HepG2 (cell line): ENCODE measurements around the gene PREX1. TPM values are rescaled to one million over a fixed set of nuclear protein-coding genes. Genes with fewer than 3 reads are reported as not detected.

ENCODE experiments used
- ATAC-seq: fragments of 200-7000 bp; cut with Tn5 transposase; 3 replicates; pipeline ENCODE4 v1.9.1; 2020; ENCODE audit warnings: mild to moderate bottlenecking, moderate library complexity
- BruUV-seq: library from RNA; stranded (reverse); fragments of 400-500 nt; replicated peaks from 2 replicates; lab custom pipeline; 2021; lab: Mats Ljungman, UMichigan
- CTCF ChIA-PET: fragments of 300-600 bp; formaldehyde crosslinking; extraction: SDS; loops from one replicate; lab custom pipeline; 2021; ENCODE audit warnings: low total read pairs, inconsistent platforms, low intra/inter-chr PET ratio; lab: Yijun Ruan, JAX
- POLR2A ChIA-PET: fragments of 350-600 bp; sonication (Branson Sonifier 250); formaldehyde crosslinking; loops from one replicate; lab custom pipeline; 2020; ENCODE audit warnings: antibody characterized with exemption, inconsistent platforms; lab: Yijun Ruan, JAX
- DNase-seq: peaks from one replicate; pipeline ENCODE4 v3.0.0-alpha.2; 2015; ENCODE audit warnings: low spot score
- FAIRE-seq: peaks from 3 replicates; lab custom pipeline; 2011; peaks lifted over from hg19 to GRCh38; lab: Jason Lieb, UNC
- H2AFZ ChIP-seq: one replicate; pipeline ENCODE4 v1.6.1; 2011; ENCODE audit warnings: low read length, inconsistent platforms
- H3K27ac ChIP-seq: fragments of 300-600 bp; 3 replicates; pipeline ENCODE4 v1.8.0; 2011; ENCODE audit warnings: mixed run types, mild to moderate bottlenecking, mixed read lengths, low read length, inconsistent platforms; ENCODE audit not compliant: insufficient read depth; ENCODE audit errors: extremely low read length
- H3K27me3 ChIP-seq, 2 experiments: fragments of 200-600 bp in 1 of 2; 2 replicates in 1 of 2; 3 replicates in 1 of 2; pipeline versions ENCODE4 v1.6.0 to v1.8.0; 2011; ENCODE audit warnings: low read length in 2 of 2, mild to moderate bottlenecking in 2 of 2, moderate library complexity in 2 of 2, inconsistent platforms in 1 of 2; ENCODE audit not compliant: insufficient read depth in 2 of 2, control insufficient read depth in 1 of 2
- H3K36me3 ChIP-seq, 2 experiments: fragments of 200-600 bp in 1 of 2; replicated peaks in 1 of 2; 2 replicates in 1 of 2; 3 replicates in 1 of 2; pipeline versions ENCODE4 v1.5.1 to v1.8.0; 2011; ENCODE audit warnings: low read length in 2 of 2, inconsistent platforms in 1 of 2; ENCODE audit not compliant: insufficient read depth in 2 of 2, control insufficient read depth in 1 of 2
- H3K4me1 ChIP-seq: 2 replicates; pipeline ENCODE4 v1.5.1; 2012; ENCODE audit warnings: low read length, inconsistent platforms; ENCODE audit not compliant: insufficient read depth
- H3K4me2 ChIP-seq: 2 replicates; pipeline ENCODE4 v1.6.0; 2011; ENCODE audit warnings: low read depth, low read length, inconsistent platforms
- H3K4me3 ChIP-seq, 3 experiments: fragments of 200-600 bp in 1 of 3; sonication (generic), shearing (Covaris generic) in 1 of 3; replicated peaks in 1 of 3; 2 replicates each; pipeline ENCODE4 v1.5.1; 2011 to 2016; ENCODE audit warnings: low read length in 3 of 3, inconsistent platforms in 2 of 3, low read depth in 2 of 3, mild to moderate bottlenecking in 2 of 3, control low read depth in 1 of 3, mixed read lengths in 1 of 3; ENCODE audit not compliant: insufficient read depth in 1 of 3
- H3K79me2 ChIP-seq: one replicate; pipeline ENCODE4 v1.6.1; 2011; ENCODE audit warnings: low read length, inconsistent platforms; ENCODE audit not compliant: insufficient read depth
- H3K9ac ChIP-seq: 2 replicates; pipeline ENCODE4 v1.6.0; 2011; ENCODE audit warnings: mild to moderate bottlenecking, low read depth, low read length, inconsistent platforms; ENCODE audit not compliant: insufficient read depth
- H3K9me3 ChIP-seq: 2 replicates; pipeline ENCODE4 v1.5.1; 2012; ENCODE audit warnings: mild to moderate bottlenecking, low read length
- H4K20me1 ChIP-seq: 2 replicates; pipeline ENCODE4 v1.6.0; 2011; ENCODE audit warnings: inconsistent platforms, mild to moderate bottlenecking, low read length, moderate library complexity; ENCODE audit not compliant: insufficient read depth
- CHD4 ChIP-seq: fragments of 200-600 bp; sonication (generic); IDR thresholded peaks from 2 replicates; pipeline ENCODE4 v1.7.0; 2017; ENCODE audit warnings: mild to moderate bottlenecking, low read length, borderline replicate concordance
- ERF ChIP-seq: IDR thresholded peaks from 2 replicates; pipeline ENCODE4 v1.6.1; 2018; ENCODE audit warnings: missing biosample characterization, missing genetic modification reagents
- MEF2D ChIP-seq: sonication (generic); formaldehyde crosslinking; IDR thresholded peaks from 2 replicates; pipeline ENCODE4 v1.5.1; 2020; ENCODE audit warnings: mild to moderate bottlenecking, missing genetic modification reagents
- NCOA2 ChIP-seq: sonication (generic); formaldehyde crosslinking; IDR thresholded peaks from 2 replicates; pipeline ENCODE4 v1.8.0; 2022; ENCODE audit warnings: inconsistent platforms
- PAWR ChIP-seq: sonication (generic); formaldehyde crosslinking; IDR thresholded peaks from 2 replicates; pipeline ENCODE4 v1.4.0; 2020; ENCODE audit warnings: missing genetic modification reagents, mild to moderate bottlenecking, borderline replicate concordance
- ZFP62 ChIP-seq: sonication (generic); formaldehyde crosslinking; IDR thresholded peaks from 2 replicates; pipeline ENCODE4 v1.4.0; 2020; ENCODE audit warnings: missing genetic modification reagents
- ZMYM3 ChIP-seq: sonication (generic); formaldehyde crosslinking; IDR thresholded peaks from 2 replicates; pipeline ENCODE4 v1.5.1; 2020; ENCODE audit warnings: mild to moderate bottlenecking, missing genetic modification reagents
- ZNF317 ChIP-seq: sonication (generic); formaldehyde crosslinking; IDR thresholded peaks from 2 replicates; pipeline ENCODE4 v1.5.0; 2020; ENCODE audit warnings: mild to moderate bottlenecking, missing genetic modification reagents
- ZNF629 ChIP-seq: sonication (generic); formaldehyde crosslinking; conservative IDR thresholded peaks from 2 replicates; pipeline ENCODE4 v1.5.0; 2020; ENCODE audit warnings: missing genetic modification reagents
- ZNF766 ChIP-seq: sonication (generic); formaldehyde crosslinking; IDR thresholded peaks from 2 replicates; pipeline ENCODE4 v1.5.0; 2020; ENCODE audit warnings: missing genetic modification reagents, borderline replicate concordance
- WGBS: methylation state at CpG from one replicate; pipeline ENCODE4 v1.1.6; 2017; ENCODE audit warnings: low lambda C conversion rate; 5-methylcytosine and 5-hydroxymethylcytosine counted together
- in situ Hi-C: cut with HindIII; loops from 2 replicates; pipeline ENCODE4 v1.10.0; 2017; ENCODE audit warnings: low pct_unique_long_range_greater_than_20kb; ENCODE audit not compliant: extremely low pct_ligation_motif_present
- intact Hi-C: fragments of 100-400 bp; cut with micrococcal nuclease; formaldehyde crosslinking; loops from one replicate; pipeline ENCODE4 v1.10.0; 2022; ENCODE audit not compliant: unreplicated experiment
- polyA plus RNA-seq, 8 experiments: library from polyadenylated mRNA; depleted of rRNA in 3 of 8; stranded (reverse) in 7 of 8; unstranded in 1 of 8; fragments of >200 nt; fragmentation: Illumina TruSeq in 4 of 8; extraction: Trizol in 4 of 8; gene quantifications; 2 replicates each; pipeline versions ENCODE4 v1.2.1 to v1.2.3, GENCODE V29; 2011 to 2016; ENCODE audit warnings: low read depth in 4 of 8, missing spikeins in 1 of 8, mixed read lengths in 1 of 8; ENCODE audit not compliant: insufficient read depth in 1 of 8
- total RNA-seq, 5 experiments: library from RNA; depleted of rRNA; stranded (reverse); fragments of >200 nt; fragmentation: Illumina TruSeq; extraction: Trizol; gene quantifications; 2 replicates each; pipeline ENCODE4 v1.2.3, GENCODE V29; 2016; ENCODE audit warnings: low read depth in 1 of 5
- TF ChIP-seq, protein P1 (sequence below): sonication (generic); formaldehyde crosslinking; IDR thresholded peaks from 2 replicates; pipeline ENCODE4 v1.5.0; 2020; ENCODE audit warnings: mild to moderate bottlenecking, missing genetic modification reagents, borderline replicate concordance

PREX1 gene
- total and polyA plus RNA-seq, 2 of the 13 experiments (the other 11 are each of a cell fraction or from before 2014, with no cell fraction given), result 0.02 to 0.04 TPM

DNA sequence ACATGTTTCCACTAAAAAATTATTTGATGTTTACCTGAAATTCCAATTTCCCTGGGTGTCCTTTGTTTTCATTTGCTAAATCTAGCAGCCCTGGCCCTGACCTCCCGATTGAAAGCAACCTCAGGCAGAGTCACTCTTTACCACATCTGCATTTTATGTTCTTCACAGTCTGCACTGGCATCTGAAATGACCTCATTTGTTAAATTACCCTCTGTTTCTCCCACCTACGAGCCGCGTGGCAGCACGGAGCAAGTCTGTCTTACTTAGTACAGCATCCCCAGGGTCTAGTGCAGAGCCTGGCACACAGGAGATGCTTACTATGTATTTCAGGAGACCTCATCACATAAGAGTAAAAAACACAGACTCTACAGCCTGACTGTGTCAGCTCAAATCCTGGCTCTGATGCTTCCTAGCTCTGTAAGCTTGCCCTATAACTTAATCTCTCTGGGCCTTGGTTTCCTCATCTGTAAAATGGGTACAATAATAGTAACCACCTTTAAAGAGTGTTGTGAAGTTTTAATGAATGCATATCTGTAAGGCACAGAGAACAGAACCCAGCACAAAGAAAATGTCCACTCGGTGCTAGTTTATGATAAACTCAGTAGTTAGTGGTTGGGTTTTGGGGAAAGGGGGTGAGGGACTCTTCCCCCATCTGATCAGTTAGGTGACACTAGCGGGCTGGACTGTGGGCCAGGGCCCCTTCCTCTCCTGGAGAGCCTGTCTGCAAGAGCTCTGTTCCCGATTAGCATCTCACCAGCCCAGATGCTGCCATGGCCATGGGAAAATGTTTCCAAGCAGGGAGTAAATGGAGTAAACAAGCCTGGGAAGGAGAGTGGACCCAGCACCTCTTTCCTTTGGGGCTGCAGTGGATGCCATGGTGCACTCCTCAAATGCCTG lies 88.2 kb downstream of the PREX1 start:
- ATAC-seq (no peak), FAIRE-seq (no peak), DNase-seq (no peak)
- no TSS peak for BruUV-seq
- H3K36me3 ChIP-seq, result no peaks in the 10 kb centered on the region
- no peaks in the 10 kb centered on the region for H4K20me1 ChIP-seq
- intact Hi-C loops, result no loop called here
- CTCF ChIA-PET, result no interaction called here
- peaks cover 26% of the 10 kb centered on the region for H3K4me1 ChIP-seq
- H3K4me3 ChIP-seq, result no peak overlapping the region
- H2AFZ ChIP-seq, result no peak overlapping the region
- H3K79me2 ChIP-seq, result no peaks in the 10 kb centered on the region
- TF ChIP-seq ZMYM3 (CRISPR knock-in tag) (peak; percentile 89), ZNF629 (peak; percentile 95), CHD4 (peak; percentile 87; the same call in 1 of the 2 replicates), ZFP62 (CRISPR knock-in tag) (no peak)
- in situ Hi-C loops, result no loop called here
- no peak overlapping the region for H3K9ac ChIP-seq
- WGBS, result 47% methylated on average over 8 of the region's 8 CpGs
- H3K27ac ChIP-seq, result no peak overlapping the region
- H3K9me3 ChIP-seq, result no peaks in the 10 kb centered on the region
- no peak overlapping the region for H3K4me2 ChIP-seq
- peaks cover 5 to 29% of the 10 kb centered on the region in 2 experiments; a peak in 4 of 5 replicates for H3K27me3 ChIP-seq
- POLR2A ChIA-PET, result no interaction called here

DNA sequence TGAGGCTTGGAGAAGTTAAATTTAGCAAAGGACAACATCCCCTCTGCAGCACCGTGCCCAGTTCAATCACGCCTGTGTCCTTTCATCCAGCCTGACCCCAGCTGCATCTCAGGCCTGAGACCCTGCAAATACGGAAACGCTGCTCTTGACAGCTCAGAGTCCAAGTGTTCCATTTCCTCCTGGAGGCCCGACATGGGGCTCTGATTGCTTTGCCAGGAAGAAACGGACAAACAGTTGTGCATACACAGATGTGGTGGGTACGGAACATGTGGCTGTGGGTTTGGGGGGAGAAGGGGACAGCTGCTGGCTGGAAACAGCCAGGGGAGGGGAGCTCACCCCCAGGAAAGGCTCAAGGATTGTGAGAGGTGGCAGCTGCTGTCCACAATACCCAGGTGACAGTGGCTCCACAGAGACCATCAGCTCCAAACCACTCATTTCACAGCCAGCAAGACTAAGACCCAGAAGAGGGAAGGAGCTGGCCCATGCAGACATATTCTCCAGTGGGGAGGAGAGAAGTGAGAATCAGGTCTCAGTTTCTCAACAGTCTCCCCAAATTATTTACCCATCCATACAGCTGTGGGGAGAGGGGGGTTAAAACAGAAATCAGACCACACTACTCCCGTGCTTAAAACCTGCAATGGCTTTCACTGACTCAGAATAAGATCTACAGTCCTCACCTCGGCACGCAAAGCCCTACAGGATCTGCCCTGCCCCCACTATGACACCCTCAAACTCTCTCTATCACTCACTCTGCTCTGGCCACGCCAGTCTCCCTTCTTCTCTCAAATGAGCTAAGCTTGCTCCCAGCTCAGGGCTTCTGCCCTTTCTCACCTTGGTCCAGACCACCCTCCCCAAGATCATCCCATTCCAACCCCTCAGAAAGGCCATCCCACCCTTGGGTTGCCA lies 89.1 kb downstream of the PREX1 start:
- CTCF ChIA-PET, result no interaction called here
- BruUV-seq, result no TSS peak
- Histone ChIP-seq H3K79me2 (no peaks in the 10 kb centered on the region), H2AFZ (peak overlapping the region; percentile 1), H3K9ac (peak overlapping the region; percentile 35; the same call in 1 of the 2 replicates), H3K9me3 (no peaks in the 10 kb centered on the region), H3K4me1 (peaks cover 26% of the 10 kb centered on the region), H3K27me3 (peaks cover 3 to 19% of the 10 kb centered on the region in 2 experiments; a peak in 3 of 5 replicates), H3K4me3 (peak overlapping the region; percentile 13 to 63 (median 31)), H3K27ac (no peak overlapping the region), H3K36me3 (no peaks in the 10 kb centered on the region), H4K20me1 (no peaks in the 10 kb centered on the region), H3K4me2 (peak overlapping the region; percentile 90)
- DNase-seq (peak; percentile 69), FAIRE-seq (peak; percentile 70), ATAC-seq (peak; percentile 77)
- POLR2A ChIA-PET, result no interaction called here
- intact Hi-C loops, result no loop called here
- in situ Hi-C loops, result no loop called here
- 5% methylated on average over 11 of the region's 11 CpGs for WGBS
- TF ChIP-seq ZNF766, result no peak
- TF ChIP-seq, protein P1, sequence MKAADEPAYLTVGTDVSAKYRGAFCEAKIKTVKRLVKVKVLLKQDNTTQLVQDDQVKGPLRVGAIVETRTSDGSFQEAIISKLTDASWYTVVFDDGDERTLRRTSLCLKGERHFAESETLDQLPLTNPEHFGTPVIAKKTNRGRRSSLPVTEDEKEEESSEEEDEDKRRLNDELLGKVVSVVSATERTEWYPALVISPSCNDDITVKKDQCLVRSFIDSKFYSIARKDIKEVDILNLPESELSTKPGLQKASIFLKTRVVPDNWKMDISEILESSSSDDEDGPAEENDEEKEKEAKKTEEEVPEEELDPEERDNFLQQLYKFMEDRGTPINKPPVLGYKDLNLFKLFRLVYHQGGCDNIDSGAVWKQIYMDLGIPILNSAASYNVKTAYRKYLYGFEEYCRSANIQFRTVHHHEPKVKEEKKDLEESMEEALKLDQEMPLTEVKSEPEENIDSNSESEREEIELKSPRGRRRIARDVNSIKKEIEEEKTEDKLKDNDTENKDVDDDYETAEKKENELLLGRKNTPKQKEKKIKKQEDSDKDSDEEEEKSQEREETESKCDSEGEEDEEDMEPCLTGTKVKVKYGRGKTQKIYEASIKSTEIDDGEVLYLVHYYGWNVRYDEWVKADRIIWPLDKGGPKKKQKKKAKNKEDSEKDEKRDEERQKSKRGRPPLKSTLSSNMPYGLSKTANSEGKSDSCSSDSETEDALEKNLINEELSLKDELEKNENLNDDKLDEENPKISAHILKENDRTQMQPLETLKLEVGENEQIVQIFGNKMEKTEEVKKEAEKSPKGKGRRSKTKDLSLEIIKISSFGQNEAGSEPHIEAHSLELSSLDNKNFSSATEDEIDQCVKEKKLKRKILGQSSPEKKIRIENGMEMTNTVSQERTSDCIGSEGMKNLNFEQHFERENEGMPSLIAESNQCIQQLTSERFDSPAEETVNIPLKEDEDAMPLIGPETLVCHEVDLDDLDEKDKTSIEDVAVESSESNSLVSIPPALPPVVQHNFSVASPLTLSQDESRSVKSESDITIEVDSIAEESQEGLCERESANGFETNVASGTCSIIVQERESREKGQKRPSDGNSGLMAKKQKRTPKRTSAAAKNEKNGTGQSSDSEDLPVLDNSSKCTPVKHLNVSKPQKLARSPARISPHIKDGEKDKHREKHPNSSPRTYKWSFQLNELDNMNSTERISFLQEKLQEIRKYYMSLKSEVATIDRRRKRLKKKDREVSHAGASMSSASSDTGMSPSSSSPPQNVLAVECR, result peak; percentile 64; the same call in 1 of the 2 replicates
- peak; percentile 97 for TF ChIP-seq MEF2D (CRISPR knock-in tag)
- TF ChIP-seq ERF, result peak; percentile 41; the same call in 1 of the 2 replicates
- TF ChIP-seq PAWR (CRISPR knock-in tag), result no peak; the same call in 1 of the 2 replicates
- peak; percentile 58; the same call in 1 of the 2 replicates for TF ChIP-seq ZNF317 (CRISPR knock-in tag)
- peak; percentile 24; the same call in 1 of the 2 replicates for TF ChIP-seq NCOA2 (CRISPR knock-in tag)
